A549 (cell line): ENCODE results near the gene CD68.

ENCODE experiments used
- EP300 ChIP-seq, 2 experiments: fragments of >200 bp; sonication (Bioruptor Twin); formaldehyde crosslinking; IDR thresholded peaks; 2 replicates in 1 of 2; 3 replicates in 1 of 2; pipeline ENCODE4 v1.6.1; 2016 to 2017
- NR3C1 ChIP-seq: fragments of >200 bp; sonication (Bioruptor Twin); formaldehyde crosslinking; IDR thresholded peaks from 3 replicates; pipeline ENCODE4 v1.6.1; 2017
- POLR2A ChIP-seq: IDR thresholded peaks from 2 replicates; pipeline ENCODE4 v1.6.1; 2012; ENCODE audit warnings: mild to moderate bottlenecking, low read length

GRCh38 chr17:7572588-7573323, 6.7 kb upstream of the CD68 start:
- TF ChIP-seq NR3C1, result no peak
- peak; percentile 98 for TF ChIP-seq POLR2A
- no peak; a peak in 1 of 5 replicates for TF ChIP-seq EP300 (IDR thresholded peaks at IDR 0.05)
